Hepatocyte (in vitro differentiated cells): ENCODE measurements around the gene CEP112. TPM values are rescaled to one million over a fixed set of nuclear protein-coding genes. Genes with fewer than 3 reads are reported as not detected.

Experiments used
- DNase-seq: peaks from one replicate; pipeline ENCODE4 v3.0.0-alpha.2; 2016; ENCODE audit warnings: low spot score
- H2AFZ ChIP-seq: fragments of 200-600 bp; sonication (generic); 2 replicates; pipeline ENCODE4 v1.6.0; 2016; ENCODE audit warnings: antibody characterized with exemption, mild to moderate bottlenecking
- H3K27ac ChIP-seq: fragments of 200-600 bp; sonication (generic); 2 replicates; pipeline ENCODE4 v1.5.1; 2016; ENCODE audit warnings: mild to moderate bottlenecking
- H3K27me3 ChIP-seq: fragments of 200-600 bp; sonication (generic); 2 replicates; pipeline ENCODE4 v1.6.1; 2016
- H3K36me3 ChIP-seq: fragments of 200-600 bp; sonication (generic); replicated peaks from 2 replicates; pipeline ENCODE4 v1.5.1; 2016; ENCODE audit warnings: low read depth; ENCODE audit not compliant: insufficient read depth
- H3K4me1 ChIP-seq: fragments of 200-600 bp; sonication (generic); 2 replicates; pipeline ENCODE4 v1.5.1; 2016; ENCODE audit warnings: mild to moderate bottlenecking, moderate library complexity; ENCODE audit not compliant: insufficient read depth
- H3K4me2 ChIP-seq: fragments of 200-600 bp; sonication (generic); 2 replicates; pipeline ENCODE4 v1.6.0; 2016
- H3K4me3 ChIP-seq: fragments of 200-600 bp; sonication (generic); 2 replicates; pipeline ENCODE4 v1.5.1; 2016; ENCODE audit warnings: mild to moderate bottlenecking
- H3K79me2 ChIP-seq: fragments of 200-600 bp; sonication (generic); 2 replicates; pipeline ENCODE4 v1.6.0; 2017; ENCODE audit warnings: mild to moderate bottlenecking
- H3K9me2 ChIP-seq: fragments of 200-600 bp; sonication (generic); replicated peaks from 2 replicates; pipeline ENCODE4 v1.6.0; 2017; ENCODE audit warnings: mild to moderate bottlenecking; ENCODE audit not compliant: insufficient read depth
- H3K9me3 ChIP-seq: fragments of 200-600 bp; sonication (generic); 2 replicates; pipeline ENCODE4 v1.5.1; 2016; ENCODE audit warnings: low read depth, mild to moderate bottlenecking
- H4K20me1 ChIP-seq: fragments of 200-600 bp; sonication (generic); 2 replicates; pipeline ENCODE4 v1.6.0; 2016; ENCODE audit warnings: mild to moderate bottlenecking; ENCODE audit not compliant: insufficient read depth, poor library complexity, severe bottlenecking
- EZH2 ChIP-seq: fragments of 200-600 bp; sonication (generic); IDR thresholded peaks from 2 replicates; pipeline ENCODE4 v1.6.1; 2016; ENCODE audit warnings: antibody characterized with exemption, mild to moderate bottlenecking, borderline replicate concordance
- EZH2phosphoT487 ChIP-seq: fragments of 200-600 bp; sonication (generic); IDR thresholded peaks from one replicate; pipeline ENCODE4 v1.6.1; 2018; ENCODE audit warnings: antibody characterized with exemption, mild to moderate bottlenecking, low read depth, moderate library complexity; ENCODE audit not compliant: unreplicated experiment, severe bottlenecking
- WGBS: methylation state at CpG from one replicate; pipeline ENCODE4 v1.1.6; 2016; ENCODE audit warnings: low lambda C conversion rate; ENCODE audit errors: missing lambda C conversion rate; 5-methylcytosine and 5-hydroxymethylcytosine counted together
- polyA plus RNA-seq: library from polyadenylated mRNA; unstranded; fragments of >200 nt; fragmentation: Nextera tagmentation; extraction: Ambion mirVana; gene quantifications from 2 replicates; pipeline ENCODE4 v1.2.1, GENCODE V29; 2016
- total RNA-seq: library from RNA; depleted of rRNA; stranded (reverse); fragments of >200 nt; gene quantifications from 2 replicates; pipeline ENCODE4 v1.2.3, GENCODE V29; 2014
- TF ChIP-seq, protein P1 (sequence below): fragments of 200-600 bp; sonication (generic); IDR thresholded peaks from 2 replicates; pipeline ENCODE4 v1.5.1; 2016; ENCODE audit warnings: antibody characterized with exemption, mild to moderate bottlenecking; ENCODE audit not compliant: poor library complexity

CEP112 gene
- total and polyA plus RNA-seq, 2 experiments from 2014 or later, result 7.1 to 9.7 TPM

DNA sequence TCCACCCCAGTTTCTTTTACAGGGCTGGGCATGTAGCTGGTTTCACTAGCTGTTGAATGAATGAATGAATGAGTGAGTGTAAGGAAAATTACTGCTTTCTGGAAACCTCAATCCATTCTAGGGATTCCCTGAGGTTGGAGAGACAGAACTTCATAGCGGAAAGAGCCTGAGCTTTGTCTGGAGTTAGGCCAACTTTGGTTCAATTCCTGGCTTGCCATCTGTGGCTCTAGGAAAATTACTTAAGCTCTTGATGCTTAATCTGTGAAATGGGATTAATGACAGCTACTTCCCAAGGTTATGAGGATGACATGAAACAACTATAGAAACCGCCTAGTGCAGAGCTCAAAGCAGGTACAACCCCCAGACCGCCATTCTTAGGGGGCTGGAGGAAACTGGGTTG lies 554.1 kb downstream of the CEP112 start:
- Histone ChIP-seq H4K20me1 (no peaks in the 10 kb centered on the region), H3K4me3 (no peak overlapping the region), H3K79me2 (no peaks in the 10 kb centered on the region), H2AFZ (no peak overlapping the region), H3K4me2 (peak overlapping the region; percentile 22), H3K27ac (peak overlapping the region; percentile 41), H3K36me3 (no peaks in the 10 kb centered on the region), H3K9me3 (no peaks in the 10 kb centered on the region), H3K27me3 (no peaks in the 10 kb centered on the region), H3K9me2 (no peaks in the 10 kb centered on the region), H3K4me1 (peaks cover 9% of the 10 kb centered on the region)
- no peak for DNase-seq
- TF ChIP-seq EZH2, result no peak
- TF ChIP-seq, protein P1, sequence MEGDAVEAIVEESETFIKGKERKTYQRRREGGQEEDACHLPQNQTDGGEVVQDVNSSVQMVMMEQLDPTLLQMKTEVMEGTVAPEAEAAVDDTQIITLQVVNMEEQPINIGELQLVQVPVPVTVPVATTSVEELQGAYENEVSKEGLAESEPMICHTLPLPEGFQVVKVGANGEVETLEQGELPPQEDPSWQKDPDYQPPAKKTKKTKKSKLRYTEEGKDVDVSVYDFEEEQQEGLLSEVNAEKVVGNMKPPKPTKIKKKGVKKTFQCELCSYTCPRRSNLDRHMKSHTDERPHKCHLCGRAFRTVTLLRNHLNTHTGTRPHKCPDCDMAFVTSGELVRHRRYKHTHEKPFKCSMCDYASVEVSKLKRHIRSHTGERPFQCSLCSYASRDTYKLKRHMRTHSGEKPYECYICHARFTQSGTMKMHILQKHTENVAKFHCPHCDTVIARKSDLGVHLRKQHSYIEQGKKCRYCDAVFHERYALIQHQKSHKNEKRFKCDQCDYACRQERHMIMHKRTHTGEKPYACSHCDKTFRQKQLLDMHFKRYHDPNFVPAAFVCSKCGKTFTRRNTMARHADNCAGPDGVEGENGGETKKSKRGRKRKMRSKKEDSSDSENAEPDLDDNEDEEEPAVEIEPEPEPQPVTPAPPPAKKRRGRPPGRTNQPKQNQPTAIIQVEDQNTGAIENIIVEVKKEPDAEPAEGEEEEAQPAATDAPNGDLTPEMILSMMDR, result no peak
- TF ChIP-seq EZH2phosphoT487, result no peak
- 92% methylated on average over 3 of the region's 3 CpGs for WGBS

DNA sequence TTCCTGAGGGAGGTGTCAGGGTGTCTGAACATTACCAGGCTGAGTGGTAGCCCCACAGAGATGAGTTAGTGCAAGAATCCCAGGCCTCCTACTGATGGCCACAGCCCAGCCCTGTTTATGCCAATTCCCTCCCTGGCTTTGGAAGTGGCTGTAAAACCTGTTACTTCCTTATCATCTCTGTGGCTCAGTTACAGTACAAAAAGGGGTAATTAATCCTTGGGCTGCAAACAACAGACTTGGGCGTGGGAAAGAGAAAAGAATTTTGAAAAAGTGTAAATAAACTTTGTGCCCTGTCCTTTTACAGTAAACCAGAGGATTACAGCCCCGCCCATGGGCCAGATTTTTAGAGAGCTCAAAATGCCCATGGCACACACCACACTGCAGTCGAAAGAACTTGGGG lies 557.4 kb downstream of the CEP112 start:
- TF ChIP-seq, protein P1, result no peak
- no peak for TF ChIP-seq EZH2
- TF ChIP-seq EZH2phosphoT487, result no peak
- Histone ChIP-seq H3K4me2 (no peak overlapping the region), H3K4me3 (no peak overlapping the region), H3K9me2 (no peaks in the 10 kb centered on the region), H3K36me3 (no peaks in the 10 kb centered on the region), H3K27me3 (no peaks in the 10 kb centered on the region), H2AFZ (no peak overlapping the region), H3K79me2 (no peaks in the 10 kb centered on the region), H4K20me1 (no peaks in the 10 kb centered on the region), H3K27ac (no peak overlapping the region), H3K4me1 (peaks cover 9% of the 10 kb centered on the region), H3K9me3 (no peaks in the 10 kb centered on the region)
- DNase-seq, result peak; percentile 16
- WGBS, result 79% methylated on average over 3 of the region's 3 CpGs

DNA sequence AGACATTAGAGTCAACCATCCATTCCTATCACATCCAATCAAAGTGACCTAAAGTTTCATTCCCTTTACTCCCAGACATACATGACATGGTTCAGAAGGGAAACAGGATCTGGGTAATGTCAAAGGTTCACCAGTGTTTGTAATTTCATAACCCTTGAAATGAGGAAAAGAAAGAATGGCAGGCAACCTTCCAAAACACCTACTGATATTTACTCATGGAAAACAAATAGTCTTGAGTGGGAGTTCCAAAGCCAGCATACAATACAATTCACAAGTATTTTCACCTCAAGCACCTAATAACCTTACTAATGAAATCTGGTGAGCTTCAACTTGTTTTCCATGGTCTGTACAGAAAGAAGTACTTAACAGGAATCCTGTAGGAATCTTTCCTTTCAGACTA lies 557.9 kb downstream of the CEP112 start:
- Histone ChIP-seq H2AFZ (no peak overlapping the region), H3K9me3 (no peaks in the 10 kb centered on the region), H3K36me3 (no peaks in the 10 kb centered on the region), H3K27me3 (no peaks in the 10 kb centered on the region), H4K20me1 (no peaks in the 10 kb centered on the region), H3K4me1 (peaks cover 9% of the 10 kb centered on the region), H3K9me2 (no peaks in the 10 kb centered on the region), H3K4me2 (no peak overlapping the region), H3K27ac (no peak overlapping the region), H3K4me3 (no peak overlapping the region), H3K79me2 (no peaks in the 10 kb centered on the region)
- no peak for DNase-seq
- no peak for TF ChIP-seq EZH2
- TF ChIP-seq EZH2phosphoT487, result no peak
- TF ChIP-seq, protein P1, result no peak
